K562 (cell line): Measurements from ENCODE around the gene SKIDA1. TPM values are rescaled to one million over a fixed set of nuclear protein-coding genes. Genes with fewer than 3 reads are reported as not detected.

Source experiments
- ATAC-seq: fragments of 200-7000 bp; cut with Tn5 transposase; 3 replicates; pipeline ENCODE4 v1.9.1; 2020; ENCODE audit warnings: moderate library complexity
- BruUV-seq: library from RNA; stranded (reverse); fragments of 400-500 nt; replicated peaks from 2 replicates; lab custom pipeline; 2021; lab: Mats Ljungman, UMichigan
- CTCF ChIA-PET: fragments of 300-600 bp; formaldehyde crosslinking; extraction: SDS; loops from one replicate; lab custom pipeline; 2021; ENCODE audit warnings: low intra/inter-chr PET ratio; lab: Yijun Ruan, JAX
- POLR2A ChIA-PET: fragments of 300-600, 350-650 bp; sonication (Branson Sonifier 250); formaldehyde crosslinking; extraction: SDS; loops from one replicate; lab custom pipeline; 2021; ENCODE audit warnings: antibody characterized with exemption, inconsistent platforms; lab: Yijun Ruan, JAX
- DNase-seq, 4 experiments: peaks; one replicate each; pipeline versions ENCODE4 v3.0.0 to v3.0.0-alpha.2; 2011 to 2018; ENCODE audit warnings: low spot score in 3 of 4, mixed read lengths in 3 of 4; ENCODE audit errors: extremely low read depth in 1 of 4
- FAIRE-seq: peaks from 2 replicates; lab custom pipeline; 2011; peaks lifted over from hg19 to GRCh38; lab: Jason Lieb, UNC
- H2AFZ ChIP-seq: 2 replicates; pipeline ENCODE4 v1.6.0; 2011; ENCODE audit warnings: low read depth, low read length, control low read depth, inconsistent platforms
- H3K27ac ChIP-seq: fragments of 200-600 bp; 3 replicates; pipeline ENCODE4 v1.8.0; 2011; ENCODE audit warnings: low read depth, mild to moderate bottlenecking, control low read depth, inconsistent platforms, low read length, moderate library complexity, mixed read lengths; ENCODE audit errors: extremely low read depth
- H3K27me3 ChIP-seq, 2 experiments: fragments of 300-600 bp in 1 of 2; 2 replicates in 1 of 2; 3 replicates in 1 of 2; pipeline versions ENCODE4 v1.6.0 to v1.8.0; 2011; ENCODE audit warnings: inconsistent platforms in 2 of 2, low read length in 2 of 2, mild to moderate bottlenecking in 1 of 2, mixed read lengths in 1 of 2, moderate library complexity in 1 of 2; ENCODE audit not compliant: control insufficient read depth in 2 of 2, insufficient read depth in 2 of 2
- H3K36me3 ChIP-seq: fragments of 300-600 bp; 3 replicates; pipeline ENCODE4 v1.8.0; 2011; ENCODE audit warnings: mild to moderate bottlenecking, low read length, inconsistent platforms; ENCODE audit not compliant: control insufficient read depth, insufficient read depth
- H3K4me1 ChIP-seq, 2 experiments: fragments of 200-600 bp in 1 of 2; replicated peaks in 1 of 2; 2 replicates in 1 of 2; 3 replicates in 1 of 2; pipeline versions ENCODE4 v1.5.1 to v1.8.0; 2011; ENCODE audit warnings: inconsistent platforms in 2 of 2, low read length in 2 of 2, mild to moderate bottlenecking in 1 of 2, mixed read lengths in 1 of 2, moderate library complexity in 1 of 2; ENCODE audit not compliant: control insufficient read depth in 2 of 2, insufficient read depth in 2 of 2
- H3K4me2 ChIP-seq: 2 replicates; pipeline ENCODE4 v1.6.1; 2011; ENCODE audit warnings: low read length, control low read depth, inconsistent platforms, mixed read lengths; ENCODE audit not compliant: insufficient read depth
- H3K4me3 ChIP-seq: fragments of 200-600 bp; sonication (generic), shearing (Covaris generic); 2 replicates; pipeline ENCODE4 v1.5.1; 2016; ENCODE audit warnings: control low read depth, inconsistent platforms
- H3K79me2 ChIP-seq: fragments of 200-600 bp; 3 replicates; pipeline ENCODE4 v1.8.0; 2011; ENCODE audit warnings: low read length, inconsistent platforms; ENCODE audit not compliant: control insufficient read depth, insufficient read depth
- H3K9ac ChIP-seq, 2 experiments: 2 replicates each; pipeline versions ENCODE4 v1.6.0 to v1.6.1; 2011; ENCODE audit warnings: low read depth in 2 of 2, low read length in 2 of 2, control low read depth in 1 of 2, inconsistent platforms in 1 of 2, mild to moderate bottlenecking in 1 of 2, mixed read lengths in 1 of 2; ENCODE audit not compliant: insufficient read depth in 1 of 2
- H3K9me1 ChIP-seq: one replicate; pipeline ENCODE4 v1.6.0; 2011; ENCODE audit warnings: inconsistent platforms, mild to moderate bottlenecking, low read length, moderate library complexity; ENCODE audit not compliant: control insufficient read depth, insufficient read depth
- H3K9me3 ChIP-seq: replicated peaks from 2 replicates; pipeline ENCODE4 v1.5.1; 2011; ENCODE audit warnings: low read depth, low read length, inconsistent platforms; ENCODE audit not compliant: control insufficient read depth, insufficient read depth
- H4K20me1 ChIP-seq: replicated peaks from 2 replicates; pipeline ENCODE4 v1.6.1; 2011; ENCODE audit warnings: low read length, inconsistent platforms, mixed read lengths; ENCODE audit not compliant: control insufficient read depth, insufficient read depth
- CBX3 ChIP-seq, 2 experiments: IDR thresholded peaks; 1 replicate in 1 of 2; 2 replicates in 1 of 2; pipeline ENCODE4 v1.6.1; 2012; ENCODE audit warnings: inconsistent platforms in 2 of 2, low read length in 2 of 2, borderline replicate concordance in 1 of 2, control low read depth in 1 of 2
- ZNF584 ChIP-seq: fragments of 200-800 bp; sonication (Bioruptor generic); IDR thresholded peaks from 2 replicates; pipeline ENCODE4 v1.6.1; 2016; ENCODE audit warnings: low read depth, mild to moderate bottlenecking, missing genetic modification characterization, missing compliant biosample characterization
- ZNF592 ChIP-seq: fragments of 450-650 bp; IDR thresholded peaks from 2 replicates; pipeline ENCODE4 v1.6.1; 2017; ENCODE audit warnings: antibody characterized with exemption, mild to moderate bottlenecking
- WGBS: fragments of 100-300 bp; shearing (Covaris generic); methylation state at CpG from one replicate; pipeline ENCODE4 v1.1.6; 2016; ENCODE audit warnings: low coverage, mixed read lengths; ENCODE audit not compliant: insufficient coverage; ENCODE audit errors: missing lambda C conversion rate; 5-methylcytosine and 5-hydroxymethylcytosine counted together
- in situ Hi-C: fragments of 300-500 bp; cut with MboI; formaldehyde crosslinking; loops from 4 replicates; pipeline ENCODE4 v1.15.0; 2018; ENCODE audit warnings: inconsistent platforms, mixed read lengths
- intact Hi-C: fragments of 100-400 bp; cut with micrococcal nuclease; formaldehyde crosslinking; loops from 2 replicates; pipeline ENCODE4 v1.14.2; 2022
- polyA plus RNA-seq, 8 experiments: library from polyadenylated mRNA; depleted of rRNA in 4 of 8; stranded (reverse) in 5 of 8; unstranded in 3 of 8; fragments of >200 nt; fragmentation: Nextera tagmentation in 2 of 8; fragmentation: Illumina TruSeq in 1 of 8; extraction: Ambion mirVana in 2 of 8; extraction: Trizol in 1 of 8; gene quantifications; 2 replicates each; pipeline versions ENCODE4 v1.2.1 to v1.2.3, GENCODE V29; 2011 to 2014; ENCODE audit warnings: inconsistent platforms in 1 of 8, missing spikeins in 1 of 8
- total RNA-seq, 7 experiments: library from RNA; depleted of rRNA in 6 of 7; stranded (reverse); fragments of >200 nt in 6 of 7; fragmentation: Illumina TruSeq in 2 of 7; extraction: Trizol in 2 of 7; gene quantifications; 2 replicates each; pipeline versions ENCODE4 v1.2.1 to v1.2.3, GENCODE V29; 2011 to 2021; ENCODE audit warnings: low replicate concordance in 1 of 7

SKIDA1 gene
- total and polyA plus RNA-seq, 9 of the 15 experiments (the other 6 are each of a cell fraction or from before 2014, with no cell fraction given), result 0.05 to 1.1 (median 0.42) TPM

- CTCF ChIA-PET, result no interaction called here
- no peak for ATAC-seq
- no peaks in the 10 kb centered on the region for H4K20me1 ChIP-seq
- H3K27me3 ChIP-seq, result no peaks in the 10 kb centered on the region
- H3K79me2 ChIP-seq, result no peaks in the 10 kb centered on the region
- H3K9ac ChIP-seq, result no peak overlapping the region
- 45% methylated on average over 3 of the region's 3 CpGs for WGBS
- POLR2A ChIA-PET, result no interaction called here
- intact Hi-C loops, result no loop called here
- no peak for FAIRE-seq
- H3K4me2 ChIP-seq, result no peak overlapping the region
- no peaks in the 10 kb centered on the region for H3K9me1 ChIP-seq
- H3K4me1 ChIP-seq, result no peaks in the 10 kb centered on the region
- TF ChIP-seq ZNF584 (CRISPR knock-in tag), result peak; percentile 98
- TF ChIP-seq ZNF592, result no peak
- 0 out of 3 replicates have a peak, but pooled peaks of 1 of the 2 experiments have one; percentile 42 for TF ChIP-seq CBX3 (IDR thresholded peaks at IDR 0.05; ENCODE audit: borderline replicate concordance in 1 of 2, low read length in 2 of 2)
- no peak overlapping the region for H3K4me3 ChIP-seq
- no peak overlapping the region for H3K27ac ChIP-seq
- in situ Hi-C loops, result loop anchor here (5.0 to 25.0 kb wide), 2 partner anchors 201 to 454 kb away; no protein-coding TSS in a partner anchor
- BruUV-seq, result no TSS peak
- H3K36me3 ChIP-seq, result no peaks in the 10 kb centered on the region
- no peak overlapping the region for H2AFZ ChIP-seq
- no peaks in the 10 kb centered on the region for H3K9me3 ChIP-seq
- DNase-seq, result no peak
Observed at GRCh38 chr10:21482821-21483220, 42.7 kb downstream of the SKIDA1 start.
